Right cardiac atrium (tissue), 5 donors: ENCODE data around the gene TANGO6. TPM values are rescaled to one million over a fixed set of nuclear protein-coding genes. Genes with fewer than 3 reads are reported as not detected.
A peak's percentile ranks its signal among the peaks of the same experiment; 100 is the strongest.

ENCODE experiments used
- ATAC-seq, 2 donors: fragments of 200-7000 bp; cut with Tn5 transposase; one replicate each; pipeline versions ENCODE4 v1.8.0 to v1.9.1; 2020; ENCODE audit warnings: moderate library complexity in 2 of 2, mild to moderate bottlenecking in 1 of 2
- DNase-seq, 3 donors: peaks; one replicate each; pipeline ENCODE4 v3.0.0-alpha.2; 2020
- H3K27ac ChIP-seq: one replicate; pipeline ENCODE4 v1.5.1; 2013; ENCODE audit warnings: mild to moderate bottlenecking, low read length, control low read depth, moderate library complexity
- H3K27me3 ChIP-seq: one replicate; pipeline ENCODE4 v1.6.1; 2013; ENCODE audit not compliant: control insufficient read depth, insufficient read depth
- H3K4me1 ChIP-seq: one replicate; pipeline ENCODE4 v1.6.1; 2013; ENCODE audit warnings: low read length; ENCODE audit not compliant: control insufficient read depth, insufficient read depth
- H3K4me3 ChIP-seq: one replicate; pipeline ENCODE4 v1.5.1; 2013; ENCODE audit warnings: low read length, control low read depth
- H3K9me3 ChIP-seq: one replicate; pipeline ENCODE4 v1.6.1; 2013; ENCODE audit warnings: low read length; ENCODE audit not compliant: control insufficient read depth
- WGBS: extraction: QIAGEN DNeasy Blood & Tissue Kit; methylation state at CpG from one replicate; pipeline ENCODE4 v1.1.7; 2013; 5-methylcytosine and 5-hydroxymethylcytosine counted together
- intact Hi-C, 4 donors: fragments of 100-400 bp; cut with DNase I; formaldehyde crosslinking; loops; one replicate each; pipeline versions ENCODE4 v1.11.0 to v1.14.0; 2022 to 2023
- polyA plus RNA-seq: library from polyadenylated mRNA; stranded (reverse); fragments of 200-250 nt; gene quantifications from one replicate; pipeline ENCODE4 v1.2.3, GENCODE V29; 2013
- total RNA-seq, 4 donors: library from RNA; stranded (reverse); fragmentation: NEBNext Ultra II Directional; extraction: Animal tissue kit (Norgen Biotek cat#: 25700); gene quantifications; one replicate each; pipeline ENCODE4 v1.2.1, GENCODE V29; 2021
- donor health status: healthy with polysubstance abuse.
- donor health status: DM: no; HTN: yes; CAD: no.
- donor health status: DM: no; HTN: no; CAD: no.
- donor health status: DM: no; HTN: yes; CAD: no; lungs with severe emphysema.
- donor health status: DM: yes; HTN: yes; CAD: no.

TANGO6 gene
- total and polyA plus RNA-seq, 5 donors = 2.1 to 11.5 (median 9.7) TPM

- intact Hi-C loops = no loop called here
- no peak for ATAC-seq
Measured at GRCh38 chr16:69014811-69015210, 171.5 kb downstream of the TANGO6 start.

GRCh38 chr16:69017036-69017783 lies 173.9 kb downstream of the TANGO6 start:
- intact Hi-C loops = no loop called here
- Histone ChIP-seq H3K9me3 (no peaks in the 10 kb centered on the region), H3K27ac (peak overlapping the region; percentile 43), H3K4me1 (no peaks in the 10 kb centered on the region), H3K27me3 (no peaks in the 10 kb centered on the region), H3K4me3 (no peak overlapping the region)
- ATAC-seq (peak; percentile 16 to 79), DNase-seq (no peak)
- WGBS = 74% methylated on average over 2 of the region's 2 CpGs

More at GRCh38 chr16:69014811-69015210, 171.5 kb downstream of the TANGO6 start:
- Histone ChIP-seq H3K27me3 (no peaks in the 10 kb centered on the region), H3K4me3 (no peak overlapping the region), H3K9me3 (no peaks in the 10 kb centered on the region), H3K27ac (no peak overlapping the region), H3K4me1 (no peaks in the 10 kb centered on the region)
- no peak for DNase-seq

- H3K27ac ChIP-seq = no peak overlapping the region
- no peaks in the 10 kb centered on the region for H3K4me1 ChIP-seq
- DNase-seq = no peak
- H3K27me3 ChIP-seq = no peaks in the 10 kb centered on the region
- WGBS = 89% methylated on average over 1 of the region's 1 CpG
- no peak for ATAC-seq
- no peaks in the 10 kb centered on the region for H3K9me3 ChIP-seq
- intact Hi-C loops = no loop called here
- no peak overlapping the region for H3K4me3 ChIP-seq
Measured at GRCh38 chr16:69019811-69020210, 176.5 kb downstream of the TANGO6 start.

GRCh38 chr16:69029121-69029520 lies 185.8 kb downstream of the TANGO6 start:
- DNase-seq = no peak
- 98% methylated on average over 2 of the region's 2 CpGs for WGBS
- no peaks in the 10 kb centered on the region for H3K9me3 ChIP-seq
- H3K27ac ChIP-seq = no peak overlapping the region
- H3K27me3 ChIP-seq = no peaks in the 10 kb centered on the region
- intact Hi-C loops = no loop called here
- H3K4me3 ChIP-seq = no peak overlapping the region
- H3K4me1 ChIP-seq = no peaks in the 10 kb centered on the region
- ATAC-seq = no peak

- Histone ChIP-seq H3K27ac (no peak overlapping the region), H3K27me3 (no peaks in the 10 kb centered on the region), H3K4me1 (no peaks in the 10 kb centered on the region), H3K9me3 (no peaks in the 10 kb centered on the region), H3K4me3 (no peak overlapping the region)
- WGBS = 92% methylated on average over 8 of the region's 8 CpGs
- ATAC-seq = no peak
- DNase-seq = no peak
- intact Hi-C loops = loop anchor here in 1 of 4 donors (10.0 kb wide), 1 partner anchor 397 kb away; no protein-coding TSS in a partner anchor
Measured at GRCh38 chr16:69031877-69032301, 188.6 kb downstream of the TANGO6 start.

- DNase-seq (peak; percentile 49 to 79 (median 69)), ATAC-seq (peak; percentile 46 to 69)
- 56% methylated on average over 8 of the region's 8 CpGs for WGBS
- intact Hi-C loops = loop anchor here in 1 of 4 donors (10.0 kb wide), 1 partner anchor 399 kb away; no protein-coding TSS in a partner anchor
- no peak overlapping the region for H3K27ac ChIP-seq
- no peaks in the 10 kb centered on the region for H3K4me1 ChIP-seq
- H3K9me3 ChIP-seq = no peaks in the 10 kb centered on the region
- H3K27me3 ChIP-seq = no peaks in the 10 kb centered on the region
- H3K4me3 ChIP-seq = no peak overlapping the region
Measured at GRCh38 chr16:69033151-69033949, 190.0 kb downstream of the TANGO6 start.

GRCh38 chr16:69035375-69035774 lies 192.0 kb downstream of the TANGO6 start:
- H3K4me3 ChIP-seq = no peak overlapping the region
- intact Hi-C loops = loop anchor here in 1 of 4 donors (10.0 kb wide), 1 partner anchor 401 kb away; no protein-coding TSS in a partner anchor
- H3K27me3 ChIP-seq = no peaks in the 10 kb centered on the region
- H3K4me1 ChIP-seq = no peaks in the 10 kb centered on the region
- no peak for DNase-seq
- H3K27ac ChIP-seq = no peak overlapping the region
- peak; percentile 42 to 79 for ATAC-seq
- H3K9me3 ChIP-seq = no peaks in the 10 kb centered on the region

GRCh38 chr16:69036399-69037091 lies 193.2 kb downstream of the TANGO6 start:
- Histone ChIP-seq H3K4me1 (no peaks in the 10 kb centered on the region), H3K9me3 (no peaks in the 10 kb centered on the region), H3K27ac (no peak overlapping the region), H3K4me3 (no peak overlapping the region), H3K27me3 (no peaks in the 10 kb centered on the region)
- WGBS = 95% methylated on average over 12 of the region's 12 CpGs
- DNase-seq = no peak
- intact Hi-C loops = loop anchor here in 1 of 4 donors (10.0 kb wide), 1 partner anchor 402 kb away; no protein-coding TSS in a partner anchor
- ATAC-seq = no peak

- no peak overlapping the region for H3K4me3 ChIP-seq
- no peaks in the 10 kb centered on the region for H3K4me1 ChIP-seq
Measured at GRCh38 chr16:69037373-69038160, 194.2 kb downstream of the TANGO6 start.

GRCh38 chr16:69039333-69039941 lies 196.1 kb downstream of the TANGO6 start:
- Histone ChIP-seq H3K4me3 (no peak overlapping the region), H3K4me1 (no peaks in the 10 kb centered on the region), H3K27me3 (no peaks in the 10 kb centered on the region), H3K27ac (no peak overlapping the region), H3K9me3 (no peaks in the 10 kb centered on the region)
- ATAC-seq (peak in 1 of 2 donors; percentile 34), DNase-seq (no peak)
- 81% methylated on average over 4 of the region's 4 CpGs for WGBS
- intact Hi-C loops = loop anchor here in 1 of 4 donors (10.0 kb wide), 1 partner anchor 405 kb away; no protein-coding TSS in a partner anchor

More at GRCh38 chr16:69037373-69038160, 194.2 kb downstream of the TANGO6 start:
- intact Hi-C loops = loop anchor here in 1 of 4 donors (10.0 kb wide), 1 partner anchor 403 kb away; no protein-coding TSS in a partner anchor
- Histone ChIP-seq H3K27me3 (no peaks in the 10 kb centered on the region), H3K27ac (no peak overlapping the region), H3K9me3 (no peaks in the 10 kb centered on the region)
- ATAC-seq (no peak), DNase-seq (no peak)
- WGBS = 91% methylated on average over 6 of the region's 6 CpGs
